K562 (cell line): ENCODE data around the gene MAP3K14. TPM values are rescaled to one million over a fixed set of nuclear protein-coding genes. Genes with fewer than 3 reads are reported as not detected.

Experiments
- ATAC-seq: fragments of 200-7000 bp; cut with Tn5 transposase; 3 replicates; pipeline ENCODE4 v1.9.1; 2020; ENCODE audit warnings: moderate library complexity
- BruUV-seq: library from RNA; stranded (reverse); fragments of 400-500 nt; replicated peaks from 2 replicates; lab custom pipeline; 2021; lab: Mats Ljungman, UMichigan
- CTCF ChIA-PET: fragments of 300-600 bp; formaldehyde crosslinking; extraction: SDS; loops from one replicate; lab custom pipeline; 2021; ENCODE audit warnings: low intra/inter-chr PET ratio; lab: Yijun Ruan, JAX
- POLR2A ChIA-PET: fragments of 300-600, 350-650 bp; sonication (Branson Sonifier 250); formaldehyde crosslinking; extraction: SDS; loops from one replicate; lab custom pipeline; 2021; ENCODE audit warnings: antibody characterized with exemption, inconsistent platforms; lab: Yijun Ruan, JAX
- DNase-seq, 4 experiments: peaks; one replicate each; pipeline versions ENCODE4 v3.0.0 to v3.0.0-alpha.2; 2011 to 2018; ENCODE audit warnings: low spot score in 3 of 4, mixed read lengths in 3 of 4; ENCODE audit errors: extremely low read depth in 1 of 4
- FAIRE-seq: peaks from 2 replicates; lab custom pipeline; 2011; peaks lifted over from hg19 to GRCh38; lab: Jason Lieb, UNC
- H2AFZ ChIP-seq: 2 replicates; pipeline ENCODE4 v1.6.0; 2011; ENCODE audit warnings: low read depth, low read length, control low read depth, inconsistent platforms
- H3K27ac ChIP-seq: fragments of 200-600 bp; 3 replicates; pipeline ENCODE4 v1.8.0; 2011; ENCODE audit warnings: low read depth, mild to moderate bottlenecking, control low read depth, inconsistent platforms, low read length, moderate library complexity, mixed read lengths; ENCODE audit errors: extremely low read depth
- H3K27me3 ChIP-seq, 2 experiments: fragments of 300-600 bp in 1 of 2; 2 replicates in 1 of 2; 3 replicates in 1 of 2; pipeline versions ENCODE4 v1.6.0 to v1.8.0; 2011; ENCODE audit warnings: inconsistent platforms in 2 of 2, low read length in 2 of 2, mild to moderate bottlenecking in 1 of 2, mixed read lengths in 1 of 2, moderate library complexity in 1 of 2; ENCODE audit not compliant: control insufficient read depth in 2 of 2, insufficient read depth in 2 of 2
- H3K36me3 ChIP-seq: fragments of 300-600 bp; 3 replicates; pipeline ENCODE4 v1.8.0; 2011; ENCODE audit warnings: mild to moderate bottlenecking, low read length, inconsistent platforms; ENCODE audit not compliant: control insufficient read depth, insufficient read depth
- H3K4me1 ChIP-seq, 2 experiments: fragments of 200-600 bp in 1 of 2; replicated peaks in 1 of 2; 2 replicates in 1 of 2; 3 replicates in 1 of 2; pipeline versions ENCODE4 v1.5.1 to v1.8.0; 2011; ENCODE audit warnings: inconsistent platforms in 2 of 2, low read length in 2 of 2, mild to moderate bottlenecking in 1 of 2, mixed read lengths in 1 of 2, moderate library complexity in 1 of 2; ENCODE audit not compliant: control insufficient read depth in 2 of 2, insufficient read depth in 2 of 2
- H3K4me2 ChIP-seq: 2 replicates; pipeline ENCODE4 v1.6.1; 2011; ENCODE audit warnings: low read length, control low read depth, inconsistent platforms, mixed read lengths; ENCODE audit not compliant: insufficient read depth
- H3K4me3 ChIP-seq: fragments of 200-600 bp; sonication (generic), shearing (Covaris generic); 2 replicates; pipeline ENCODE4 v1.5.1; 2016; ENCODE audit warnings: control low read depth, inconsistent platforms
- H3K79me2 ChIP-seq: fragments of 200-600 bp; 3 replicates; pipeline ENCODE4 v1.8.0; 2011; ENCODE audit warnings: low read length, inconsistent platforms; ENCODE audit not compliant: control insufficient read depth, insufficient read depth
- H3K9ac ChIP-seq, 2 experiments: 2 replicates each; pipeline versions ENCODE4 v1.6.0 to v1.6.1; 2011; ENCODE audit warnings: low read depth in 2 of 2, low read length in 2 of 2, control low read depth in 1 of 2, inconsistent platforms in 1 of 2, mild to moderate bottlenecking in 1 of 2, mixed read lengths in 1 of 2; ENCODE audit not compliant: insufficient read depth in 1 of 2
- H3K9me1 ChIP-seq: one replicate; pipeline ENCODE4 v1.6.0; 2011; ENCODE audit warnings: inconsistent platforms, mild to moderate bottlenecking, low read length, moderate library complexity; ENCODE audit not compliant: control insufficient read depth, insufficient read depth
- H3K9me3 ChIP-seq: replicated peaks from 2 replicates; pipeline ENCODE4 v1.5.1; 2011; ENCODE audit warnings: low read depth, low read length, inconsistent platforms; ENCODE audit not compliant: control insufficient read depth, insufficient read depth
- H4K20me1 ChIP-seq: replicated peaks from 2 replicates; pipeline ENCODE4 v1.6.1; 2011; ENCODE audit warnings: low read length, inconsistent platforms, mixed read lengths; ENCODE audit not compliant: control insufficient read depth, insufficient read depth
- ARID1B ChIP-seq: fragments of 450-650 bp; IDR thresholded peaks from 2 replicates; pipeline ENCODE4 v1.6.1; 2016; ENCODE audit warnings: antibody characterized with exemption, mild to moderate bottlenecking, inconsistent platforms
- GABPA ChIP-seq: fragments of 200-800 bp; sonication (Bioruptor generic); conservative IDR thresholded peaks from 2 replicates; pipeline ENCODE4 v1.6.1; 2016; ENCODE audit warnings: low read depth, missing genetic modification characterization, missing compliant biosample characterization
- HDAC2 ChIP-seq: fragments of 450-650 bp; IDR thresholded peaks from 2 replicates; pipeline ENCODE4 v1.6.1; 2016; ENCODE audit warnings: mild to moderate bottlenecking
- HIVEP1 ChIP-seq: fragments of 250-450 bp; sonication (Bioruptor Pico); IDR thresholded peaks from 2 replicates; pipeline ENCODE4 v1.4.0; 2020; ENCODE audit warnings: mild to moderate bottlenecking
- PTRF ChIP-seq: fragments of 450-650 bp; IDR thresholded peaks from 2 replicates; pipeline ENCODE4 v1.6.1; 2016; ENCODE audit warnings: mild to moderate bottlenecking, missing genetic modification characterization, missing compliant biosample characterization
- STAT5B ChIP-seq: fragments of 250-450 bp; sonication (Bioruptor Pico); IDR thresholded peaks from 2 replicates; pipeline ENCODE4 v1.8.0; 2021; ENCODE audit warnings: mild to moderate bottlenecking, inconsistent platforms
- ZNF584 ChIP-seq: fragments of 200-800 bp; sonication (Bioruptor generic); IDR thresholded peaks from 2 replicates; pipeline ENCODE4 v1.6.1; 2016; ENCODE audit warnings: low read depth, mild to moderate bottlenecking, missing genetic modification characterization, missing compliant biosample characterization
- WGBS: fragments of 100-300 bp; shearing (Covaris generic); methylation state at CpG from one replicate; pipeline ENCODE4 v1.1.6; 2016; ENCODE audit warnings: low coverage, mixed read lengths; ENCODE audit not compliant: insufficient coverage; ENCODE audit errors: missing lambda C conversion rate; 5-methylcytosine and 5-hydroxymethylcytosine counted together
- in situ Hi-C: fragments of 300-500 bp; cut with MboI; formaldehyde crosslinking; loops from 4 replicates; pipeline ENCODE4 v1.15.0; 2018; ENCODE audit warnings: inconsistent platforms, mixed read lengths
- intact Hi-C: fragments of 100-400 bp; cut with micrococcal nuclease; formaldehyde crosslinking; loops from 2 replicates; pipeline ENCODE4 v1.14.2; 2022
- polyA plus RNA-seq, 8 experiments: library from polyadenylated mRNA; depleted of rRNA in 4 of 8; stranded (reverse) in 5 of 8; unstranded in 3 of 8; fragments of >200 nt; fragmentation: Nextera tagmentation in 2 of 8; fragmentation: Illumina TruSeq in 1 of 8; extraction: Ambion mirVana in 2 of 8; extraction: Trizol in 1 of 8; gene quantifications; 2 replicates each; pipeline versions ENCODE4 v1.2.1 to v1.2.3, GENCODE V29; 2011 to 2014; ENCODE audit warnings: inconsistent platforms in 1 of 8, missing spikeins in 1 of 8
- total RNA-seq, 7 experiments: library from RNA; depleted of rRNA in 6 of 7; stranded (reverse); fragments of >200 nt in 6 of 7; fragmentation: Illumina TruSeq in 2 of 7; extraction: Trizol in 2 of 7; gene quantifications; 2 replicates each; pipeline versions ENCODE4 v1.2.1 to v1.2.3, GENCODE V29; 2011 to 2021; ENCODE audit warnings: low replicate concordance in 1 of 7

Gene MAP3K14
- total and polyA plus RNA-seq, 9 of the 15 experiments (the other 6 are each of a cell fraction or from before 2014, with no cell fraction given) = 0.45 to 8.7 (median 3.2) TPM

DNA sequence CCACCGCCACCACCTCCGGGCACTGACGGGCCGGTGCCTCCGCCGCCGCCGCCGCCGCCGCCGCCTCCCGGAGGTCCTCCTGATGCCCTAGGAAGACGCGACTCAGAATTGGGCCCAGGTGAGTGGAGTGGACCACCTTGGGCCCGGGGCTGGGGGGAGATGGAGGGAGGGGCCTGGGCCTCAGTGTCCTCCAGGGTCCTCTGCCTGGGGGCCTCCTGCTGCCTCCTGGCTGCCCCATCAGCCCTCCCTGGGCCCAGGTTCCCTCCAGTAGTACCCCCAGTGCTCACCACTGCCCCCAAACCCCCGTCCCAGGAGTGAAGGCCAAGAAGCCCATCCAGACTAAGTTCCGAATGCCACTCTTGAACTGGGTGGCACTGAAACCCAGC, 74.8 kb downstream of the MAP3K14 start:
- Histone ChIP-seq H3K36me3 (peaks cover 50% of the 10 kb centered on the region; the same call in 2 of the 3 replicates), H3K4me3 (no peak overlapping the region), H3K27me3 (no peaks in the 10 kb centered on the region), H3K4me1 (peaks cover 0 to 32% of the 10 kb centered on the region in 2 experiments; a peak in 3 of 5 replicates), H4K20me1 (no peaks in the 10 kb centered on the region), H3K79me2 (no peaks in the 10 kb centered on the region), H3K9me3 (no peaks in the 10 kb centered on the region), H3K9ac (no peak overlapping the region), H3K27ac (no peak overlapping the region), H3K9me1 (no peaks in the 10 kb centered on the region), H3K4me2 (no peak overlapping the region), H2AFZ (no peak overlapping the region)
- no TSS peak for BruUV-seq
- ChIA-PET CTCF (no interaction called here), POLR2A (no interaction called here)
- intact Hi-C loops = no loop called here
- no peak for TF ChIP-seq ZNF584
- no peak for TF ChIP-seq HIVEP1 (CRISPR knock-in tag)
- TF ChIP-seq HDAC2 = no peak
- TF ChIP-seq PTRF (tag) = no peak
- no peak for TF ChIP-seq ARID1B
- TF ChIP-seq STAT5B (CRISPR knock-in tag) = no peak
- no peak for TF ChIP-seq GABPA (tag)
- ATAC-seq (no peak), DNase-seq (no peak), FAIRE-seq (no peak)
- 86% methylated on average over 1 of the region's 18 CpGs for WGBS
- in situ Hi-C loops = no loop called here
